K562 (cell line): ENCODE data around the gene SIGLEC5.

Experiments
- BRCA1 ChIP-seq, 2 experiments: fragments of 450-650 bp in 1 of 2; sonication (generic) in 1 of 2; formaldehyde crosslinking in 1 of 2; IDR thresholded peaks; 2 replicates each; pipeline versions ENCODE4 v1.5.0 to v1.6.1; 2017 to 2020; ENCODE audit warnings: mild to moderate bottlenecking in 1 of 2, missing genetic modification reagents in 1 of 2
- CBX5 ChIP-seq: IDR thresholded peaks from 2 replicates; pipeline ENCODE4 v1.6.1; 2014; ENCODE audit warnings: low read depth, borderline replicate concordance
- CTCF ChIP-seq, 3 experiments: IDR thresholded peaks in 2 of 3; conservative IDR thresholded peaks in 1 of 3; 2 replicates each; pipeline ENCODE4 v1.5.1; 2011 to 2012; ENCODE audit warnings: low read length in 3 of 3, mild to moderate bottlenecking in 3 of 3, control low read depth in 2 of 3, improper control_type of control experiment in 1 of 3, inconsistent platforms in 1 of 3, low read depth in 1 of 3, mixed read lengths in 1 of 3, moderate library complexity in 1 of 3; ENCODE audit not compliant: insufficient read depth in 2 of 3
- E2F5 ChIP-seq: sonication (generic); formaldehyde crosslinking; IDR thresholded peaks from 2 replicates; pipeline ENCODE4 v1.8.0; 2022; ENCODE audit warnings: mild to moderate bottlenecking, missing genetic modification reagents
- EZH2 ChIP-seq: IDR thresholded peaks from 2 replicates; pipeline ENCODE4 v1.6.1; 2012; ENCODE audit warnings: low read depth, mild to moderate bottlenecking, inconsistent platforms, low read length, borderline replicate concordance
- GABPB1 ChIP-seq: sonication (generic); formaldehyde crosslinking; IDR thresholded peaks from 2 replicates; pipeline ENCODE4 v1.8.0; 2022; ENCODE audit warnings: mild to moderate bottlenecking, missing genetic modification reagents
- MEF2D ChIP-seq: conservative IDR thresholded peaks from 2 replicates; pipeline ENCODE4 v1.6.1; 2016; ENCODE audit warnings: low read depth, missing genetic modification characterization, missing compliant biosample characterization
- NFIX ChIP-seq: fragments of 250-450 bp; sonication (Bioruptor Pico); IDR thresholded peaks from 2 replicates; pipeline ENCODE4 v1.4.0; 2020; ENCODE audit warnings: low read depth, mild to moderate bottlenecking, moderate library complexity
- RAD21 ChIP-seq, 2 experiments: fragments of 250-450 bp in 1 of 2; fragments of 450-650 bp in 1 of 2; sonication (Bioruptor Pico) in 1 of 2; formaldehyde crosslinking in 1 of 2; IDR thresholded peaks in 1 of 2; conservative IDR thresholded peaks in 1 of 2; 2 replicates each; pipeline versions ENCODE4 v1.4.0 to v1.8.0; 2020 to 2022; ENCODE audit warnings: mild to moderate bottlenecking in 2 of 2, moderate library complexity in 1 of 2
- RNF2 ChIP-seq: sonication (generic); IDR thresholded peaks from 2 replicates; pipeline ENCODE4 v1.6.1; 2016
- YBX1 ChIP-seq: fragments of 450-650 bp; IDR thresholded peaks from 2 replicates; pipeline ENCODE4 v1.7.1; 2016; ENCODE audit warnings: mild to moderate bottlenecking
- ZKSCAN8 ChIP-seq: fragments of 200-800 bp; sonication (Bioruptor generic); IDR thresholded peaks from 2 replicates; pipeline ENCODE4 v1.6.1; 2016; ENCODE audit warnings: missing genetic modification characterization, missing compliant biosample characterization
- ZNF174 ChIP-seq: fragments of 250-450 bp; sonication (Bioruptor Pico); IDR thresholded peaks from 2 replicates; pipeline ENCODE4 v1.4.0; 2020; ENCODE audit warnings: mild to moderate bottlenecking
- ZNF766 ChIP-seq: fragments of 200-800 bp; sonication (Bioruptor generic); conservative IDR thresholded peaks from 2 replicates; pipeline ENCODE4 v1.6.1; 2016; ENCODE audit warnings: missing genetic modification characterization, missing compliant biosample characterization

GRCh38 chr19:51626675-51627074 is 3.5 kb downstream of the SIGLEC5 start:
- no peak for TF ChIP-seq RNF2
- TF ChIP-seq ZKSCAN8 (CRISPR knock-in tag), result no peak
- no peak for TF ChIP-seq ZNF766
- TF ChIP-seq RAD21 (CRISPR knock-in tag; conservative IDR thresholded peaks at IDR 0.05 in 1 of 2, IDR thresholded peaks at IDR 0.05 in 1 of 2), result no peak
- TF ChIP-seq CBX5, result no peak
- TF ChIP-seq EZH2, result no peak
- TF ChIP-seq ZNF174 (CRISPR knock-in tag), result no peak
- TF ChIP-seq E2F5 (CRISPR knock-in tag), result no peak
- no peak for TF ChIP-seq BRCA1 (IDR thresholded peaks at IDR 0.05)
- no peak for TF ChIP-seq BRCA1 (CRISPR knock-in tag; IDR thresholded peaks at IDR 0.05)
- no peak for TF ChIP-seq YBX1
- no peak for TF ChIP-seq CTCF (IDR thresholded peaks at IDR 0.05 in 2 of 3, conservative IDR thresholded peaks at IDR 0.05 in 1 of 3; ENCODE audit: insufficient read depth in 2 of 3, low read depth in 1 of 3, low read length in 3 of 3)
- TF ChIP-seq MEF2D (tag), result no peak
- no peak for TF ChIP-seq GABPB1
- TF ChIP-seq NFIX, result no peak
